ENCODE results near the gene PHOSPHO1.
"Not testable (repeated sequence)": the region's sequence is repeated elsewhere in the genome, so short reads cannot be mapped to it uniquely, and the experiment has no call there.

The PHOSPHO1 gene

GRCh38 chr17:49230636-49231562 is at the start of gene PHOSPHO1:
Gene PHOSPHO1, minus strand, starts transcription at chr17:49230787. Its CDS starts 4,096 bp downstream, at chr17:49226691.
- peak; percentile 36 for DNase-seq

DNA sequence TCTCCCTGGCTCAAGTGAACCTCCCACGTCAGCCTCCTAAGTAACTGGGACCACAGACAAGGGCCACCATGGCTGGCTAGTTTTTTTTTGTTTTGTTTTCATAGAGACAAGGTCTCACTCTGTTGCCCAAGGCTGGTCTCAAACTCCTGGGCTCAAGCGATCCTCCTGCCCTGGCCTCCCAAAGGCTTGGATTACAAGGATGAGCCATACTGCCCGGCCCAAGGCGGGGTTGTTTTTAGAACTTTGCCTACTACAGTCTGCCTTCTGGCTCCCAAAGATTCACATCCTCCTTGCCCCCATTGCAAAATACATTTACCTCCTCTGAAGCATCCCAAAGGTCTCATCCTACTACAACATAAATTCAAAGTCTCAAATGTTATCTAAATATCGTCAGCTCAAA is 49.5 kb upstream of the PHOSPHO1 start:
- no peak for DNase-seq

DNA sequence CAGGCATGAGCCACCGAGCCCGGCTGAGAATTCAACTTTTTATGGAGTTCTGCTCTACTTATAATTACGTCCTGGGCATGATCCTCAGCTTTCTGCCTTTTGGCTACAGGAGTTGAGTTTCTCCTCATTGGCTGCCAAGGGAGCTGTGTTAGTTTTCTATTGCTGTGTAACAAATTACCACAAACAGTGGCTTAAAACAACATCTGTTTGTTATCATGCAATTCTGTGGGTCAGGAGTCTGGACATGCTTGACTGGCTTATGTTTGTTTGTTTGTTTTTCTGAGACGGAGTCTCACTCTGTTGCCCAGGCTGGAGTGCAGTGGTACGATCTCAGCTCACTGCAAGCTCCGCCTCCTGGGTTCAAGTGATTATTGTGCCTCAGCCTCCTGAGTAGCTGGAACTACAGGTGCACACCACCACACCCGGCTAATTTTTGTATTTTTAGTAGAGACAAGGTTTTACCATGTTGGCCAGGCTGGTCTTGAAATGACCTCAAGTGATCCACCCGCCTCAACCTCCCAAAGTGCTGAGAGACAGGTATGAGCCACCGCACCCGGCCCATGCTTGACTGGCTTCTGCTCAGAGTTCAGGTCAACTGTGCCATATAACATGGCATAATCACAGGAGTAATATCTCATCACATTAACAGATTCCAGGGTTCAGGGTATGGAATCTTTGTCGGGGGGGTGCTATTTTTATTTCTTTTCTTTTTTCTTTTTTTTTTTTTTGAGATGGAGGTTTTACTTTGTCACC is 48.9 kb upstream of the PHOSPHO1 start:
- not testable (repeated sequence) for DNase-seq

DNA sequence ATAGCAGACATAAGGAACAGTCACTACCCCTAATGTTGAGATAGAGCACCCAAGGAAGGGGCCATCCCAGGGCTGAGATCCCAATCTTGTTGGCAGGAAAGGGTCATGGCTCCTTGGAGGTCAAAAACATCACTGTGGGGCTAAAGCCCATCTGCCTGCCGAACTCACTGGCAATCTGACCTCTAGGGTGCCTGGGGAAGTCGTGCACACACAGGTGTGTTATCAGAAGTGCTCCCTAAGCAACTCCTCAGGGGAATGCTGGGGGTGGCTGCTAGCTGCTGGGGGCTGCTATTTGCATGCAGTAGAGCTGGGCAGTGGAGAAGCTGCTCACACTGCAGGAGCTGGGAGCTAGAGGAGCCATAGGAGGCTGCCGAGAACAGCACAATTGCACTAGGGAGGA is 47.5 kb upstream of the PHOSPHO1 start:
- DNase-seq, result no peak

GRCh38 chr17:49277638-49278037 is 47.1 kb upstream of the PHOSPHO1 start:
- no peak for DNase-seq

DNA sequence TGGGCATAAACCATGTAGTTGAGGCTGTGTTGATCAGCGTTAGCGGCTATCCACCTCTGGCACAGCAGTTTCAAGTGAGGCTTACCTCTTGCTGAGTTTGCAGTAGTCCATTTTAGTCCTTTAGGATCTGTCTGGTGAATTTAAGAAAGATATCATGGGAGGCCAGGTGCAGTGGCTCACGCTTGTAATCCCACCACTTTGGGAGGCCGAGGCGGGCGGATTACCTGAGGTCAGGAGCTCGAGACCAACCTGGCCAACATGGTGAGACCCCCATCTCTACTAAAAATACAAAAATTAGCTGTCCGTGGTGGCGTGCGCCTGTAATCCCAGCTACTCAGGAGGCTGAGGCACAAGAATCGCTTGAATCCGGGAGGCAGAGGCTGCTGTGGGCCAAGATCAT is 45.4 kb upstream of the PHOSPHO1 start:
- DNase-seq, result not testable (repeated sequence)

- no peak for DNase-seq
Observed at GRCh38 chr17:49269356-49269755, 38.8 kb upstream of the PHOSPHO1 start.

DNA sequence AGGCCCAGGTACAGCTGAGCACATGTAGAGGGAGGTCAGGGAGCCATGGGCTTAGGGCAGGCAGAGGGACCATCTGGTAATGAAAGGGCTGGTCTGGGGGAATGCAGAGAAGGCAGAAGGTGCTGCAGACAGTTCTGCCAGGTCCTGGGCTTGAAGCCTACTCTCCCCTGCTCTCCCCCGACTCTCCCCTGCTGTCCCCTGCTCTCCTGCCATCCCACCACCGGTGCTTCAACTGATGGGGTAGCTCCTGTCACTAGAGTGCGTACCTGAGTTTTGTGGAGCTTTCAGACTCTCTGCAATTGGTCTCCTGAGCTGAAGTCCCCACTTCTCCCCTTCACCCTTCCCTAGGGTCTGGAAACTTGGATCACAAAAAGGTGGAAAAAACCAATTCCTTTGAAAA is 37.3 kb upstream of the PHOSPHO1 start:
- no peak for DNase-seq

- no peak for DNase-seq
Observed at GRCh38 chr17:49266233-49266632, 35.6 kb upstream of the PHOSPHO1 start.

- not testable (repeated sequence) for DNase-seq
Observed at GRCh38 chr17:49261540-49261939, 31.0 kb upstream of the PHOSPHO1 start.

DNA sequence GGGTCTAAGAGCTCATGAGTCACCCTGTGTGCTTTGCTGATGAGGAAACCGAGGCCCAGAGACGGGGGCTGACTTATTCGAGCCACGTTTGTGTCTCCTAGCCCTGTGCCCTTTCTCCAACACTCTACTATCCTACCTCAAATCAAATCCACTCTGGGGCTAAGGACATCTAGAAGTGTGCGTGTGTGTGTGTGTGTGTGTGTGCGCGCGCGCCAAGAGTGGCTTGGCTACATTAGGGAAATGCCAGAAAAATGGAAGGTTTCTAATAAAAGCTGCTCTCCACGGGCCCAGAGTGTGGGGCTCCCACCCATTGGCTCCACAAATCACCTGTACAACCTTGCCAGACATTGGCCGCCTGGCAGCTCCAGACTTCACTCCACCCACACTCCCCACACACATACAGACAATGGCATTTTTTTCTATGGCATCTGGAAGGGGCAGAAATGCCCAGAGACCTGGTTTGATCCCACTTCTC is 30.3 kb upstream of the PHOSPHO1 start:
- no peak for DNase-seq

DNA sequence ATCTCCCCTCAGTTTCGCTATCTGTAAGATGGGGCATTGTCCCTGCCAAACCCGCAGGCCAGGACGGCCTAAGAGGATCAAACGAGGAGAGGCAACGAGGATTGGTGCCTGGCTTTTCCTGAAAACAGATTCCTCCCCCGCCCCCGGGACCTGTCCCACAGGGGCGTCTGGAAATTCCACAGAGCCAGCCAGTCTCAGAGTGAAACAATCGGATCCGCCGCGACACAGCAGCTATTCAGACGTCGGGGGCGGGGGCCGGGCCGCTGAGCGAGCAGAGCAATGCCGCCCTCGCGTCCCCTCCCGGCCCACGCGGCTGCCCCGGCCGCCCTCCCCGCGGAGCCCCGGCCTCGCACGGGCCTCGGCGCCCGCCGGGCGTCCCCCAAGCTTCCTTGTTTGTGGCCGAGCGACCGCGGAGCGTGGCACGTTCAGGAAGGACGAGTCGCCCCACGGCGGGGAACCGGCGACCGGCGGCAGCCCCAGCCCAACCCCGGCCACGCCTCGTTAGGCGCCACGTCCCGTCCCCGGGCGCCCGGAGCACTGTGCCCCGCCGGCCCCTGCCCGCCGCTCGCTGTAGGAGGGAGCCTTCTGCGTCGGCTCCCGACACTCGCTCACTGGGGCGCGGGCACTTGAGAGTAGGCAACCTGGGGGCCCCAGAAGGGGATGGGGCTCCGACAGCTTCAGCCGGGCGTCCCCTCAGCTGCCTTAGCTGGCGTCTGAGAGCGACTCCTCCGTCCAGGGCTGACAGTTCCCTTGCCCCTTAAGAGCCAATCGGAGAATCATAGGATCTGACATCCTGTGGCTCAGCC is 29.6 kb upstream of the PHOSPHO1 start:
- no peak for DNase-seq

DNA sequence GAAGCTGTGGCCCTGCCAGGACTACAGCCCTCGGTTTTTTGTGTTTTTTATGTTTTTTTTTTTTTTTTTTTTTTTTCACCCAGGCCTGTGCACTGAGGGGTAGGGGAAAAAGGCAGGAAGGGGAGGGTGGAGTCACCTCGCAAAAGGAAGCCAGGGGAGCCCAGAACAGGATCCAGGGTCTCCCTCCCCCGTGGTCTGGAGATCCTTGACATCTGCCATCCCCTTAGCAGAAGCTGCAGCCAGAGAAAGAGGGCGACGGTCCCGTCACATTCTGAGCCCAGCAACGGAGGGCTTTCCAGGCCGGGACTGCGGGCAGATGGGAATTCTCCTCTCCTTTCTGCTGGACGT is 29.1 kb upstream of the PHOSPHO1 start:
- DNase-seq, result no peak

DNA sequence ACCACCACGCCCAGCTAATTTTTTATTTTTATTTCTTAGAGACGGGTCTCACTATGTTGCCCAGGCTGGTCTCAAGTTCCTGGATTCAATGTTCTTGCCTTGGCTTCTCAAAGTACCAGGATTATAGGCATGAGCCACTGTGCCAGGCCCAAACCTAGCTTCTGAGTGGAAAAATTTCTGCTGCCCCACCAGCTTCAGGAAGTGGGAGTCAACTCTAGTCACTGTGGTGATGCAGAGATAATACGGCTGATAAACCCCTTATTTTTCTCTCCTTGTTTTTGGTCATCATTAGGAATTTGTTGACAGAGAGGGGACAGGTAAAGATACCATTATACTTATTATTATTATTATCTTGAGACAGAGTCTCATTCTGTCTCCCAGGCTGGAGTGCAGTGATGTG is 27.8 kb upstream of the PHOSPHO1 start:
- DNase-seq, result no peak

GRCh38 chr17:49255125-49255524 is 24.5 kb upstream of the PHOSPHO1 start:
- DNase-seq, result no peak

GRCh38 chr17:49254066-49254465 is 23.5 kb upstream of the PHOSPHO1 start:
- DNase-seq, result no peak

DNA sequence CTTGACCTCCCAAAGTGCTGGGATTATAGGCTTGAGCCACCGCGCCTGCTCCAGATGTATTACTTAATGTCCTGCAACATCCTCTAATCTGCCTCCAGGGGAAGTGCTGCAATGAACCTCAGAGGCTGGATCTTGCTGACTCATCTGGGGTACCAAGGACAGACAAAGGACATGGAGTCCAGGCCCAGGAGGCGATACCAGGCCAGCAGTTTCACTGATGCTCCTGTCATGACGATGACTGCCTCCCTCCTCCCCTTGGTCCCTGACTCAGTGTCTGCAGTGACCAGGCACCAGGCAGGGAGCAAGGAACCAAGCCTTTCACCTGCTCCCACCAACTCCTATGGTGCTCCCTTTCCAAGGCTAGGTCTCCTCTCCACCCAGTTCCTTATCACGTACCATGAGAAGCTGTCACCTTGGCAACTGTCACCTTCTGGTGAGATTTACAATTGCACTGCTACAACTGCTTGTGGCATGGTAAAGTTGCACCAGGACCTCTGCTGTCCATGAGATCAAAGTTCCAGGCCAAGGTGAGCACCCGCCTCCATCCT is 21.6 kb upstream of the PHOSPHO1 start:
- DNase-seq, result no peak

DNA sequence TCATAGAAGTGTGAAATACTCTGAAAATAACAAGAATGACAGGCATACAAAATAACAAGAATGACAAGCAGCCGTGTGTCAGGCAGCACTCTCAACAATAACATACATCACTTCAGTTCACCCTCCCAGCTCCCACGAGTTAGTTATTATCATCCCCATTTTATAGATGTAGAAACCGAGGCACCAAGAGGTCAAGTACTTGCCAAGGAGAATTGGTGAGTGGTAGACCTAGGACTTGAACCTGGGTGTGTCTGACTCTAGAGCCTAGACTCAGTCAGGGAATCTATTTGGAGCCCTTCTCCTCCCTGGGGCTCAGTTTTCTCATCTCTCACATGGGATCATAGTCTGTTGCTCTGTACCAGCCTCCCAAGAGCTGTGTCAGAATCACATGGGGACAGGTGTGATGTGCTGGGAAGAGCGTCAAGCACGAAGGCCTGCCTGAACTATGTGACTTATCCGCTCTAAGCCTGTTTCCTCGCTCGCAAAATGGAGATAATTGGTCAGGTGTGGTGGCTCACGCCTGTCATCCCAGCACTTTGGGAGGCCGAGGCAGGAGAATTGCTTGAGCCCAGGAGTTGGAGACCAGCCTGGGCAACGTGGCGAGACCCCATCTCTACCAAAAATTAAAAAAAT is 19.4 kb upstream of the PHOSPHO1 start:
- DNase-seq, result no peak

DNA sequence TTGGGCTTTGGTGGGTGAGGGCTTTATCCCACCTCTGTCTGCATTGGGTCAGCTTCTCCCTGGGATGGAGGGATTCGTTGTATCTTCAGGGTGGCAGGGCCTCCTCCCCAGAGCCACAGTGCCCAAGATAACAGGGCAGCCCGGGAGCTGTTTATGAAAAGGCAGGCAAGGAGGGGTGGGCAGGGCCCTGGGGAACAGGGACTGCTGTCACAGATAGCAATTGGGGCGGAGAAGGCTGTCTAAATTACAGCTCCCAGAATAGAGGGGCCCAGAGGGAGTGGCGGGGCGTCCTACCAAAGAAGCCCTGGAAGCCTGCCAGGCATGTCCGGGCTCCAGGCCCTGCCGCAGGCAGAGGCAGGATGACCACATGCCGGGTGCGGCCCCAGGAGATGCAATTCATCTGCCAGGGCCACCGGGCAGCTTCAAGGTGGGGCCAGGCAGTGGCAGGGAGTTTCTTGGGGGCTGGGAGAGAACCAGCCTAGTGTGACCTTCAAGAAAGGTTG is 18.8 kb upstream of the PHOSPHO1 start:
- no peak for DNase-seq

- DNase-seq, result no peak
Observed at GRCh38 chr17:49247944-49248343, 17.4 kb upstream of the PHOSPHO1 start.

- no peak for DNase-seq
Observed at GRCh38 chr17:49244839-49245238, 14.3 kb upstream of the PHOSPHO1 start.

DNA sequence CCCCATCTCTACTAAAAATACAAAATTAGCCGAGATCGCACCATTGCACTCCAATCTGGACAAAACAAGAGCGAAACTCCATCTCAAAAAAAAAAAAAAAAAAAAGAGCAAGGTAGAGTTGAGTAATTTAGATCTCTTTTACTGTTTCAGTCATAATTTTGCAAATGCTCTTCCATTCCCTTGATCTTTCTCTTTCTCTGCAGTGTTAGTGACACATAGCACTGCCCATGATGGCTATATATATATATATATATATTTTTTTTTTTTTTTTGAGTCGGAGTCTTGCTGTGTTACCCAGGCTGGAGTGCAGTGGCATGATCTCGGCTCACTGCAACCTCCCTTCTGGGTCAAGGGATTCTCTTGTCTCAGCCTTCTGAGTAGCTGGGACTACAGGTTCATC is 12.2 kb upstream of the PHOSPHO1 start:
- DNase-seq, result no peak
